Measurements from ENCODE around the gene GTF2H4.
"Not testable (repeated sequence)": the region's sequence is repeated elsewhere in the genome, so short reads cannot be mapped to it uniquely, and the experiment has no call there.

Gene GTF2H4

DNA sequence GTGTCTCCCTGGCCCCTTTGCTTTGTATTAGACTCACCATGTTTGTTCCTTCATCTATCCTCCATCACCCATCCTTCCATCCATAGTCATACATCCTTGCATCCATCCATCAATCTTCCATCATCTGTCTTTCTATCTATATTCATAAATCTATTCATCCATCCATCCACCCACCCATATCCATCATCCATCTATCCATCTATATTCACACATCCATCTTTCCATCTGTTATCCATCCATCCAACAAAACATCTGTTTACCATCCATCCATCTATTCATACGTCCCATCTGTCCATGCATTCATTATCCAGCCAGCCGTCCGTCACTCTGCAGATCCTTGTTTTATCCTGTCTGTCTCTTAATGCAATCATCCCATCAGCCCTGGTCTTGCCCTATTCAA is 13.1 kb upstream of the GTF2H4 start:
- no peak for DNase-seq (ENCODE audit: low read depth in 3 of 3)

DNA sequence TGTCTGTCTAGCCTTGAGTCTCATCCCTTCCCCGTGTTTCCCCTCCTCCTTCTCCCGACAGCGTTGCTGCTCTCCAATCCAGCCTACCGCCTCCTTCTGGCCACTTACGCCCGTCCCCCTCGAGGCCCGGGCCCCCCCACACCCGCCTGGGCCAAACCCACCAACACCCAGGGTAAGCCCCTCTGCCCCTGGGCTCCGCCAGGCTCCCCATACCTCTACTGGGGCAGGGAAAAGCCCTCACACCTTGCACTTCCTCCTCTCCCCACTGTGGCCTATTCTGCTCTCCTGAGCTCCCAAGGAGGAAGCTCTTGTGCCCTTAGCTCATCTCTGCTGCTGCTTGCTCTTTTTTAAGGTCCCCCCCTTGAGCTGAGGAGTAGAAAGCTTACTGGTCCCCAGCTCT is 12.7 kb upstream of the GTF2H4 start:
- DNase-seq (ENCODE audit: low read depth in 3 of 3) = no peak

DNA sequence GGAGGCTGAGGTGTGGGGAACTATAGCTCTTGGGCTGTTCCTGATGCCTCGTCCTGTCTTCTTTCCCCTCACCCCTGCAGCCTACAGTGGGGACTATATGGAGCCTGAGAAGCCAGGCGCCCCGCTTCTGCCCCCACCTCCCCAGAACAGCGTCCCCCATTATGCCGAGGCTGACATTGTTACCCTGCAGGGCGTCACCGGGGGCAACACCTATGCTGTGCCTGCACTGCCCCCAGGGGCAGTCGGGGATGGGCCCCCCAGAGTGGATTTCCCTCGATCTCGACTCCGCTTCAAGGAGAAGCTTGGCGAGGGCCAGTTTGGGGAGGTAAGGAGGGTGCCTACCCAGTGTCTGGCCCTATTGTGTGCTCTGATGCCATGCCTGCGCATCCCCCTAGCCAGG is 11.5 kb upstream of the GTF2H4 start:
- no peak for DNase-seq (ENCODE audit: low read depth in 3 of 3)

DNA sequence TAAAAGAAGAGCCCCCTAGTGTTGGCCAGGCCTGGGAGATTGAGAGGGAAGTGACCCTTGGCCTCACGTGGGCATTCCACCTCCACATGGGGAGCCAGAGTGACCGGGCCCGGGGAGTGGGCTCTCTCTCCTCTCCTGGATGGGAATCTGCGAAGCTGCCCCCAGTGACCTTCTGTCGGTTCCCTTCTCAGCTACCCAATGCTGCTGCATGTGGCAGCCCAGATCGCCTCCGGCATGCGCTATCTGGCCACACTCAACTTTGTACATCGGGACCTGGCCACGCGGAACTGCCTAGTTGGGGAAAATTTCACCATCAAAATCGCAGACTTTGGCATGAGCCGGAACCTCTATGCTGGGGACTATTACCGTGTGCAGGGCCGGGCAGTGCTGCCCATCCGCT is 10.1 kb upstream of the GTF2H4 start:
- DNase-seq (ENCODE audit: low read depth in 3 of 3) = no peak

DNA sequence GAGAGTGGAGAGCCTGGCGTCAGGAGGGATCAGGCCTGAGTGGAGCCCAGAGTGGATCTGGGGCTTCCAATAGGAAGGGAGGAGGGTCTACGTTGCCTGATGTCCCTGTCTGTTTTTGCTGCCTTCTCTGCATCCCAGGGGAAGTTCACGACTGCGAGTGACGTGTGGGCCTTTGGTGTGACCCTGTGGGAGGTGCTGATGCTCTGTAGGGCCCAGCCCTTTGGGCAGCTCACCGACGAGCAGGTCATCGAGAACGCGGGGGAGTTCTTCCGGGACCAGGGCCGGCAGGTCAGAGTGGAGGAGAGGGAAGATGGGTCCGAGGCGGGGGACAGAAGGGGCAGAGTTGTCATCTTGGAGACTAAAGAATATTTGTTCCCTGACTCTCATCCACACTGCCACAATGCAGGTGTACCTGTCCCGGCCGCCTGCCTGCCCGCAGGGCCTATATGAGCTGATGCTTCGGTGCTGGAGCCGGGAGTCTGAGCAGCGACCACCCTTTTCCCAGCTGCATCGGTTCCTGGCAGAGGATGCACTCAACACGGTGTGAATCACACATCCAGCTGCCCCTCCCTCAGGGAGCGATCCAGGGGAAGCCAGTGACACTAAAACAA is 9.2 kb upstream of the GTF2H4 start:
- DNase-seq (ENCODE audit: low read depth in 3 of 3) = no peak

DNA sequence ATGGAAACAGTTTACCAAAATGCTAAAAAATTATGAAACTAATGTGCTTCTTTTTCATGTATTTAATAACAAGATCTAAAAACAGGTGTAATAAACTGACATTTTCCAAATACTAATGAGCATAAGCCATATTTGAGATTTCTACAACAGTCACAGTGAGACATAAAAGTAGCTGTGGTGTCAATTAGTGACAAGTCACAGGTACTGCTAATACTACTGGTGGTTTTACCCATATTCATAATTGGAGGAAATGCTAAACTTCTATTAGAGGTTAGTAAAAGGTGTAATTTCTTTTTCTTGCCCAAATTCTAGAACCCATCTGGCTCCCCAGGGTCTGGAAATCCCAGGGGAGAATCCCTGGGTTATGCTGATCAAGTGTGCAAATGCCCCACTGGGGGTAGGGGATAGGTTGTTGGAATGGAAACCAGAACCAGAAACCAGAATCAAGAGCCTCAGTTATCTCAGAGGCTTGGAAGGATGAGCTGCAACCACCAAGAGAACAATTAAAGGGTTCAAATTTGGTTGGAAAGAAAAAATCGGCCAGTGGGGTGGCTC is 7.1 kb upstream of the GTF2H4 start:
- no peak for DNase-seq (ENCODE audit: low read depth in 3 of 3)

DNA sequence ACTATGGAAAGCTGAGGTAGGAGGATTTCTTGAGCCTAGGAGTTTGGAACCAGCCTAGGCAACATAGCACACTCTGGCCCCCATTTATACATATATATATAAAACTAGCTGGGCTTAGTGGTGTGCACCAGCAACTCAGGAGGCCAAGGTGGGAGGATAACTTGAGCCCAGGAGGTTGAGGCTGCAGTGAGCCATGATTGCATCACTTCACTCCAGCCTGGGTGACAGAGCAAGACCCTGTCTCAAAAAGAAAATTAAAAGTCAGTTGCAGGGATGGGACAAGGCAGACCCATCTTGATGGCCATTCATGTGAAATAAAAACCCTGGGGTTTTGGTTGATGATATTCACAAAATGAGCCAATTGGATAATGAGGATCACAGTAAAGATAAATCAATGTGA is 6.6 kb upstream of the GTF2H4 start:
- DNase-seq (ENCODE audit: low read depth in 3 of 3) = no peak

DNA sequence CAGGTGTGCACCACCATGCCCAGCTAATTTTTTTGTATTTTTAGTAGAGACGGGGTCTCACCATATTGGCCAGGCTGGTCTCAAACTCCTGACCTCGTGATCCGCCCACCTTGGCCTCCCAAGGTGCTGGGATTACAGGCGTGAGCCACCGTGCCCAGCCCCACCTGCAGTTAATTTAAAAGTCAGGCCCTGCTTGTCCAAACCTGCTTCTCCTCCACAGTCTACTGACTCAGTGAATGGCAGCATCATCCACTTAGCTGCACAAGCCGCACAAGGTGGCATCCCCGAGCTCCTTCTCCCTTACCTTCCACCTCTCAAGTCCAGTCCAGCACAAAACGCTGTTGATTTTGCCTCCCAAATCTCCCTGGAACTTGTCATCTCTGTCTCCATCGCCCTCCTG is 5.8 kb upstream of the GTF2H4 start:
- not testable (repeated sequence) for DNase-seq (ENCODE audit: low read depth in 3 of 3)

DNA sequence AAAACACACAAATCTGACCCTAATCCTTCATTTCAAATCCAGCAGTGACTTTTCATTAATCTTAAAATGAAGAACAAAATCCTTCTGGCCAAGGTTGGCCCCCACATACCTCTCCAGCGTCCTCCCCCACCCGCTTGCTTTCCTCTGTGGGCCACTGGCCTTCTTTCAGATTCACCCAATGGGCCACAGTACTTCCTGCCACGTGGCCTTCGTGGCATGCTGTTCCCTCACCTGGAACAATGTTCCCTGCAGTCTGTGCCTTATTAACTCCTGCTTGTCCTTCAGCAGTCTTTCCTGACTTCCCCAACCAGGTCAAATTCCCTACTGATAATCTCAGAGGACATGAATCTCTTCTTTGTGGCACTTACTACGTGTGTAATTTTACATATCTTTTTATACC is 5.3 kb upstream of the GTF2H4 start:
- no peak for DNase-seq (ENCODE audit: low read depth in 3 of 3)

DNA sequence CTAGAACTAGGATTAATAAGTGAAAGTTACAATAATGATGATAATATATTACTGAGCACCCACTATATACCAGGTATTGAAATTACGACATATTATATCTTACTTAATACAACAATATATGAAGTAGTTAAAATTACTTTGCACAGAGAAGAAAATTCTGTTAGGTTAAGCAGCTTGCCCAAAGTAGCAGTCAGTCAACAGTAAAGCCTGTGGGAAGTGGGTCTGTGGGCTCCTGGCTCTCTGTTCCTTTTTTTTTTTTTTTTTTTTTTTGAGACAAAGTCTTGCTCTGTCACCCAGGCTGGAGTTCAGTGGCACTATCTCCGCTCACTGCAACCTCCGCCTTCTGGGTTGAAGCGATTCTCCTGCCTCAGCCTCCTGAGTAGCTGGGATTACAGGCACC is 4.8 kb upstream of the GTF2H4 start:
- DNase-seq (ENCODE audit: low read depth in 3 of 3) = no peak

DNA sequence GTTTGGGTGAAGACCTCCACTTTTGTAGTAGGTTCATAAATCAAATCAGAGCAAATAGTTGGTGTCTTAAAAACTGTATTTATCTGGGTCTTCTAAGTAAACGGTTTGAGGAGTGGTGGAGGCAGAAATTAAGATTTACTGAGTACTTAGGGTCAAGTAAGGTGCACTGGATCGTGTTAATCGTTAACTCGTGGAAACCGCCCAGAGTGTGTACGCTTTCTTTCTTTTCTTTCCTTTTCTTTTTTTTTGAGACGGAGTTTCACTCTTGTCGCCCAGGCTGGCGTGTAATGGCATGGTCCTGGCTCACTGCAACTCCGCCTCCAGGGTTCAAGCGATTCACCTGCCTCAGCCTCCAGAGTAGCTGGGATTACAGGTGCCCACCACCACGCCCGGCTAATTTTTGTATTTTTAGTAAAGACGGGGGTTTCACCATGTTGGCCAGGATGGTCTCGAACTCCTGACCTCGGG is 683 bp upstream of the GTF2H4 start:
- DNase-seq (ENCODE audit: low read depth in 3 of 3) = not testable (repeated sequence)

DNA sequence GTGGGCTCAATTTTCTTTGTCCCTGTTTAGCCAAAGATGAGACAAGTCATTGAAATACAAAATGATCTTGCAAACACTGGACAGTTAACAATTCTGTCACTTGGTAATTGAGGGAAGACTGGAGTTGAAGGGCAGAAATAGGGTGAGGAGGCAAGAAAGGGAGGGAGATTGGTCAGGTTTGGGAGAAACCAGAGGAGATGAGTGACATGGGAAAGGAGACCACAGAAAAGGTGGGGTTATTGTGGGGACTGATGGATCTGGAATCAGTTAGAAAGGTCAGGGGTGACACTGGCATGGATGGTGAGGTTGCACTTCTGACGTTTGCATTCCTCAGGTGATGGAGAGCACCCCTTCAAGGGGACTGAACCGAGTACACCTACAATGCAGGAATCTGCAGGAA is 693 bp downstream of the GTF2H4 start:
- no peak for DNase-seq (ENCODE audit: low read depth in 3 of 3)

DNA sequence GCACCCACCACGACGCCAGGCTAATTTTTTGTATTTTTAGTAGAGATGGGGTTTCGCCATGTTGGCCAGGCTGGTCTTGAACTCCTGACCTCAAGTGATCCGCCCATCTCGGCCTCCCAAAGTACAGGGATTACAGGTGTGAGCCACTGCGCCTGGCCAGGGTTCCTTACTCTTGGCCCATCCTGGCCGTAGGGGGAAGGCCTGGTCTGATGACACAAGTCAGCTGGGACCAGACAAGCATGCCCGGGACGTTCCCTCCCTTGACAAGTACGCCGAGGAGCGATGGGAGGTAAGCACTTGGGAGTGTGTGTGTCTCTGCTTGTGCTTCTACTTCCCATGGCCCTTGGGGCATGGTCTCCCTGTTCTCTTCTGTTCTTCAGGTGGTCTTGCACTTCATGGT is 2.5 kb downstream of the GTF2H4 start:
- DNase-seq (ENCODE audit: low read depth in 3 of 3) = not testable (repeated sequence)

DNA sequence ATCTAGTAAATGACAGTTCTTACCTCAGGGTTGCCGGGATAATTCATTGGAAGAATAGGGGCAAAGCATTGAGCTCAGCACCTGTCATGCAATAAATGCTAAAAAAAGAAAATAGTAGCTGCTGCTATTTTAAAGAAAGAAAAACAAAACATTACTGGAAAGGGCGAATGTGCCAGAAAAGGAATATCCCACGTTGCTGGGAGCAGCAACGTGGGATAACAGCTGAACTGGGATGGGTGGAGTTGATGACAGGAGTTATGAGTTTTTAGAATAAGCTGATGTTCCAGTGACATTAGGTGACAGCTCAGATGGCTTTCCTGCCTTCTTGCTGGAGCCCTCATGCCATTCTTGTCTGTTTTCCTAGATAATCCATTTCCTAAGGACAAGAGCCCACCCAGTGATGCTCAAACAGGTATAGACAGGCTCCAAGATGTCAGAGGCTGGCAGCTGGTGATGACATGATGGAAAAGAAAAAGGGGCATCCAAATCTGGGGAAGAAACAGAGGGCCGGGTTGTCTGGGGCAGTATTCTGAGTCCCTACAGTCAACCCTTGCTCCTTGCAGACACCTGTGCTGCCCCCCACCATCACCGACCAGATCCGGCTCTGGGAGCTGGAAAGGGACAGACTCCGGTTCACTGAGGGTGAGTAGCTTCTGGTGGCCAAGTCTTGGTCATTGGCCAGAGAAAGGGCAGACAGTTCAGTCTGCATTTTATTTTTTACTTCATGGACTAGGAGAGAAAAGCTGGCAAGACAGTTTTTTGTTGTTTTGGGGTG is 4.9 kb downstream of the GTF2H4 start:
- DNase-seq (ENCODE audit: low read depth in 3 of 3) = no peak

DNA sequence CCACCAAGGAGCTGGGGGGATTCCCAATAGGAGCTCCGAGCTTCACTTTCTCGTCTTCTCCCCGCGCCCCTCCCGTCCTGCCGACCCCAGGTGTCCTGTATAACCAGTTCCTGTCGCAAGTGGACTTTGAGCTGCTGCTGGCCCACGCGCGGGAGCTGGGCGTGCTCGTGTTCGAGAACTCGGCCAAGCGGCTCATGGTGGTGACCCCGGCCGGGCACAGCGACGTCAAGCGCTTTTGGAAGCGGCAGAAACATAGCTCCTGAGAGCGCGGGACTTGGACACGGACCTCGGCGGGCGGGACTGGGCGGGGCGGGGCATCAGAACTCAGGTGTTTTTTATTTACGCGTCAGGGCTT is 5.7 kb downstream of the GTF2H4 start:
- no peak for DNase-seq (ENCODE audit: low read depth in 3 of 3)

DNA sequence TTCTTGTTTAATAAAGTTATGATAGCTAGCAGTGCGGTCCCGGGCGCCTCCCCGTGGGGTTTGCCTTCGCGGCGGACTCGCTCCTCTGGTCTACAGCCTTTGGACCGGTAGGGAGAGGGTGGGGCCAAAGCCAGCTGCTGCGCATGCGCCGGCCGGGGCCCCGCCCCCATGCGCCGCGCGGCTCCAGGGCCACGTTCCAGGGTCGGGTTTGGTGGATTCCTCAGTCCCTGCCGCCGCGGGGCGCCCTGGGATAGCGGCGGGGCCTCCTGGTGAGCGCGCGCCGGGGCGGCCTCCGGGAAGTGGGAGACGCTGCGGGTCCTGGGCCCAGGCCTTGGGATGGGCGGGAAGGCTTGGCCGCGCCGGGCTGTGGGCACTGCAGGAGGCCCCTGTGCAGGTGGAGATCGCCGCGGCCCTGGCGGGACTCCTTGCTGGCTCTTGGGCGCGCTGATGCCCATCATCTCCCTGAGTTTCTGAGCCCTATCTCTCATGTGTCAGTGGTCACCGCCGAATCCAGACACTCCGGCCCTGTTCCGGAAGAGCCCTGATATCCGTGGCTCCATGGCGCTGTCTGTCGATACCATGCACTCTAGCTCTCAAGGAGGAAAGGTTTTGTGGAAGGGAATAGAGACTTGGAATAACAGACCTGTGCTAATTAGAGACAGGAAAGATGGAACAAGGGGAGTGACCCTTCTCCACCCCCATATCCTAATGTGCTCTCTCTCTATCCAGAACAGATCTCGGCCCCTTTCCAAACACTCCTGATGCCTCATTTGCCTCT is 6.3 kb downstream of the GTF2H4 start, which contains the start of gene VARS2:
TSS of gene VARS2 (plus strand) at position 163 of the 778 bp plus-strand sequence. CDS start at position 762, 599 bp downstream.
- DNase-seq (ENCODE audit: low read depth in 3 of 3) = peak; percentile 77 to 86 (median 81)

DNA sequence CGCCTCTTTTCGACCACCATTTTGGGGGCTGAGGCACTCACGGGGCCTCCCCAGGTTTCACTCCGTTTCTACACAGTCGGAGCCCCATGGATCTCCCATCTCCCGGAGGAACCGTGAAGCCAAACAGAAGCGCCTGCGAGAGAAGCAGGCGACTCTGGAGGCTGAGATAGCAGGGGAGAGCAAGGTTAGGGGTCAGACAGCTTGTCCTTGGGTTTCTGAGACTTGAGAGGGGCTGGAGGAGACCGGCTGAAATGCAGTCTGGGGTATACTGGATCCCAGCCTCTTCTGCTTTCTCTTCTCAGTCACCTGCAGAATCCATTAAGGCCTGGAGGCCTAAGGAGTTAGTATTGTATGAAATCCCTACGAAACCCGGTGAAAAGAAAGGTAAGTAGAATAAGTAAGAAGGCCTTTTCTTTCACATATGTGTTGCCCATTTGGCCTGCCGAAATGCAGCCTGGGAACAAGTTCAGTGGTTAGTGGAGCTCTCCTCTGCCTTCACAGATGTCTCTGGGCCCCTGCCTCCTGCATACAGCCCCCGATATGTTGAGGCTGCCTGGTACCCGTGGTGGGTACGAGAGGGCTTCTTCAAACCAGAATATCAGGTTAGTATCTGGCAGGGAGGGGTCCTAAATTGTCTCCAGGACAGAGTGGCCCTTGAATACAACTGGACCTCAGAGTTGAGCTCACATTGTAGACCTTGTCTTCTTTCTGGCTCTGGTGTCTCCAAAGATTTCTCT is 7.0 kb downstream of the GTF2H4 start:
- DNase-seq (ENCODE audit: low read depth in 3 of 3) = no peak

DNA sequence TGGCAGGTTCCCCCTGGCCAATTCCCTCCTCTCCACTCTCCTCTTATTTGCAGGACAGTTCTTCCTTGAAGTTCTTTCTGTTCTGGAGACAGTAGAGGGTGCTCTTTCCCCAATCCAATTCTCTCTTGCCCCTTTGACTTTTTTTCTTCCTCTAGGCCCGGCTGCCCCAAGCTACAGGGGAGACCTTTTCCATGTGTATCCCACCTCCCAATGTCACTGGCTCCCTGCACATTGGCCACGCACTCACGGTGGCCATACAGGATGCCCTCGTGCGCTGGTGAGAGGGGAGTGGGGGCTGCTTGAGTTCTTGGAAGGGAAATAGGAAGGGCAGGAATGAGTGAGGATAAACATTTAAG is 7.6 kb downstream of the GTF2H4 start:
- no peak for DNase-seq (ENCODE audit: low read depth in 3 of 3)

DNA sequence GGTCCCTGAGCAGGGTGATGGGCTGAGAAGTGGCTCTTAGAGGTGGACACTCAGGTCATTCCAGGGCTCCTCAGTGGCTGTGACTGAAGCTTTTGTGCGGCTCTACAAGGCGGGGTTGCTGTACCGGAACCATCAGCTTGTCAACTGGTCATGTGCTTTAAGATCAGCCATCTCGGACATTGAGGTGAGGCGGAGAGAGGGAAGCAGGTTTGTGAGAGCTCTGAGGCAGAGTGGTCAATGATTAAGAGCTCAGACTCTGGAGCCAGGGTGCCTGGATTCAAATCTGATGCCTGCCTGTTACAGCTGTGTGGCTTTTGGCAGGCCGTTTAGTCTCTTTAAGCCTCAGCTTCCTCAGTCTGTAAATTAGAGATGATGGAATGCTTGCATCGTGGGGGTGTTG is 9.0 kb downstream of the GTF2H4 start:
- DNase-seq (ENCODE audit: low read depth in 3 of 3) = no peak

DNA sequence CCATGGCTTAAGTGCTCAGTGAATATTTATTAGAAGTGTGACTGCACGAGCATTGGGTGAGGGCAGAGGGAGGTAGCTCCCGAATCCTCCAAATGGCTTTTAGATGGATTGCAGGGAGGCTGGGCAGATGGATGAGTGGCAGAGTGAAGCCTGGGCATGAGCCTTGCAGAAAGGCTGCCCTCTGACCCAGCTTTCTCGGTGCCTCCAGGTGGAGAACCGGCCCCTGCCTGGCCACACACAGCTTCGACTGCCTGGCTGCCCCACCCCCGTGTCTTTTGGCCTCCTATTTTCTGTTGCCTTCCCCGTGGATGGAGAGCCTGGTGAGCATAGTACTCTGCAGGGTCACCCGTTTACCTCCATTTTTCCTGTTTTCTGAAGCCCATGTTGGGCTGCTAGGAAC is 9.5 kb downstream of the GTF2H4 start:
- DNase-seq (ENCODE audit: low read depth in 3 of 3) = no peak

DNA sequence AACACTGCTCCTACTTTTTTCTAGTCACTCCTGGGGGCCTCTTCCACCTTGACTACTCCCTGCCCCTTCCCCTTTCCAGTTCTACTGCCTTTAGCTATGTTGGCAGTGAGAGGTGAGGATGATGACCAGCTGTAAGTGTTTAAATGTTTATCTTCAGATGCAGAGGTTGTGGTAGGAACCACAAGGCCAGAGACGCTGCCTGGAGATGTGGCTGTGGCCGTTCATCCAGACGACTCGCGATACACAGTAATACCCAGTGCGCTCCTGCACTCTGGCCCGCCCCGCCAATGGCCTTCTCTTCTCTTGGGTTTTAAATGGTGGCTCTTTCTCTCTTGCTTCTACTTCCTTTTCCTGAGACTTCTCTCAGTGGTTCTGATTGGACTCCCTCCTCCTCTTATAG is 10.7 kb downstream of the GTF2H4 start:
- no peak for DNase-seq (ENCODE audit: low read depth in 3 of 3)

DNA sequence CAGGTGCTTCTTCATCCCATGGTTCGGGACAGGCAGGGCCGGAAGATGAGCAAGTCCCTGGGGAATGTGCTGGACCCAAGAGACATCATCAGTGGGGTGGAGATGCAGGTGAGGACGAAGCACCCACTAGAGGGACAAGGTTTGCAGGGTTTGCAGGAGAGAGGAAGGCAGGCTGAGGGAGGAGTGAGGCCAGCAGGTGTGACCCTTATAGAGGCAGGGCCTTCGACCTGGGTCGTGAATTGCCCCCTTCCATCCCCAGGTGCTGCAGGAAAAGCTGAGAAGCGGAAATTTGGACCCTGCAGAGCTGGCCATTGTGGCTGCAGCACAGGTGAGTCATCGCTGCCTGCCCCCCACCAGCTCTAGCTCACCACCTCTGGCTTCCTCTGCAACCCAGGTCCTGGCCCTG is 14.4 kb downstream of the GTF2H4 start:
- no peak for DNase-seq (ENCODE audit: low read depth in 3 of 3)

All from stimulated activated CD4-positive, alpha-beta T cell treated with anti-CD3 and anti-CD28 coated beads, TNF-alpha, amount 100 ng/mL, for 24 hours (primary cell).